B cell (primary cell): ENCODE results near the gene MLH3. TPM values are rescaled to one million over a fixed set of nuclear protein-coding genes. Genes with fewer than 3 reads are reported as not detected.

ENCODE experiments used
- ATAC-seq: fragments of 200-7000 bp; cut with Tn5 transposase; one replicate; pipeline ENCODE4 v1.10.0; 2021; ENCODE audit warnings: low read depth, mild to moderate bottlenecking, moderate number of reproducible peaks, moderate library complexity
- CTCF ChIA-PET: fragments of 350-600 bp; sonication (Branson Sonifier 250); formaldehyde crosslinking; loops from one replicate; lab custom pipeline; 2021; ENCODE audit warnings: antibody characterized with exemption, inconsistent platforms; lab: Charles Lee
- POLR2A ChIA-PET: fragments of 350-600 bp; sonication (Branson Sonifier 250); formaldehyde crosslinking; loops from one replicate; lab custom pipeline; 2021; ENCODE audit warnings: antibody characterized with exemption; lab: Charles Lee
- DNase-seq: peaks from one replicate; pipeline ENCODE4 v3.0.0; 2013
- H2AFZ ChIP-seq: 2 replicates; pipeline ENCODE4 v1.6.1; 2012; ENCODE audit warnings: mild to moderate bottlenecking, low read depth, low read length; ENCODE audit not compliant: insufficient read depth, poor library complexity, severe bottlenecking
- H3K27ac ChIP-seq, 2 donors: 1 replicate in 1 of 2; 2 replicates in 1 of 2; pipeline ENCODE4 v1.5.1; 2012 to 2013; ENCODE audit warnings: low read length in 2 of 2, mild to moderate bottlenecking in 2 of 2, moderate library complexity in 1 of 2
- H3K27me3 ChIP-seq, 4 experiments: fragments of 200-600 bp in 1 of 4; sonication (generic) in 1 of 4; replicated peaks in 1 of 4; 1 replicate in 2 of 4; 2 replicates in 2 of 4; pipeline versions ENCODE4 v1.6.1 to v1.7.0; 2013 to 2016; ENCODE audit warnings: low read length in 3 of 4, mild to moderate bottlenecking in 2 of 4, mixed read lengths in 1 of 4, moderate library complexity in 1 of 4; ENCODE audit not compliant: insufficient read depth in 4 of 4, control insufficient read depth in 3 of 4; ENCODE audit errors: control extremely low read depth in 1 of 4
- H3K36me3 ChIP-seq, 2 experiments: replicated peaks in 1 of 2; 1 replicate in 1 of 2; 2 replicates in 1 of 2; pipeline versions ENCODE4 v1.6.1 to v1.7.1; 2013; ENCODE audit warnings: low read length in 1 of 2; ENCODE audit not compliant: insufficient read depth in 2 of 2, control insufficient read depth in 1 of 2; ENCODE audit errors: control extremely low read depth in 1 of 2, extremely low read depth in 1 of 2
- H3K4me1 ChIP-seq, 2 donors: fragments of 200-600 bp in 1 of 2; sonication (generic) in 1 of 2; 1 replicate in 1 of 2; 2 replicates in 1 of 2; pipeline versions ENCODE4 v1.5.1 to v1.6.1; 2013 to 2017; ENCODE audit warnings: low read length in 2 of 2; ENCODE audit not compliant: control insufficient read depth in 2 of 2, insufficient read depth in 2 of 2
- H3K4me2 ChIP-seq: replicated peaks from 2 replicates; pipeline ENCODE3; 2012; ENCODE audit warnings: mild to moderate bottlenecking, low read depth, low read length; ENCODE audit not compliant: poor library complexity, severe bottlenecking
- H3K4me3 ChIP-seq, 5 experiments: fragments of 200-600 bp in 1 of 5; sonication (generic) in 1 of 5; 1 replicate in 3 of 5; 2 replicates in 2 of 5; pipeline versions ENCODE4 v1.5.1 to v1.7.0; 2011 to 2016; ENCODE audit warnings: low read length in 4 of 5, mild to moderate bottlenecking in 4 of 5, low read depth in 2 of 5, control low read depth in 1 of 5, moderate library complexity in 1 of 5; ENCODE audit not compliant: insufficient read depth in 1 of 5; ENCODE audit errors: control extremely low read depth in 1 of 5, extremely low read depth in 1 of 5
- H3K79me2 ChIP-seq: fragments of 200-600 bp; sonication (generic); one replicate; pipeline ENCODE4 v1.6.0; 2016; ENCODE audit warnings: low read length; ENCODE audit not compliant: control insufficient read depth, insufficient read depth
- H3K9ac ChIP-seq: fragments of 200-600 bp; sonication (generic); 2 replicates; pipeline ENCODE4 v1.6.1; 2017; ENCODE audit warnings: mild to moderate bottlenecking, low read length, moderate library complexity
- H3K9me3 ChIP-seq, 3 donors: one replicate each; pipeline versions ENCODE4 v1.6.1 to v1.7.1; 2013; ENCODE audit warnings: low read length in 2 of 3; ENCODE audit not compliant: control insufficient read depth in 2 of 3, insufficient read depth in 1 of 3; ENCODE audit errors: control extremely low read depth in 1 of 3
- H4K20me1 ChIP-seq: 2 replicates; pipeline ENCODE4 v1.6.0; 2012; ENCODE audit warnings: mild to moderate bottlenecking, low read length; ENCODE audit not compliant: insufficient read depth, control insufficient read depth, poor library complexity, severe bottlenecking
- H3K27ac Mint-ChIP-seq: one replicate; pipeline ENCODE4 v1.8.0; 2021; ENCODE audit warnings: mixed read lengths
- H3K27me3 Mint-ChIP-seq: one replicate; pipeline ENCODE4 v1.8.0; 2021; ENCODE audit warnings: mixed read lengths
- H3K4me1 Mint-ChIP-seq: one replicate; pipeline ENCODE4 v1.8.0; 2021; ENCODE audit warnings: mixed read lengths
- H3K4me3 Mint-ChIP-seq: one replicate; pipeline ENCODE4 v1.8.0; 2021; ENCODE audit warnings: mixed read lengths
- H3K9me3 Mint-ChIP-seq: one replicate; pipeline ENCODE4 v1.8.0; 2022; ENCODE audit warnings: mixed read lengths; ENCODE audit not compliant: insufficient read depth
- EZH2 ChIP-seq: IDR thresholded peaks from 2 replicates; pipeline ENCODE4 v1.6.1; 2012; ENCODE audit warnings: borderline replicate concordance, low read depth, mild to moderate bottlenecking, moderate library complexity, low read length; ENCODE audit not compliant: insufficient read depth, poor library complexity, severe bottlenecking
- WGBS: methylation state at CpG from one replicate; pipeline ENCODE4 v1.1.5; 2013; ENCODE audit warnings: missing lambda C conversion rate; ENCODE audit not compliant: insufficient coverage; 5-methylcytosine and 5-hydroxymethylcytosine counted together
- intact Hi-C: fragments of 100-400 bp; cut with micrococcal nuclease; formaldehyde crosslinking; loops from one replicate; pipeline ENCODE4 v1.10.0; 2022
- polyA plus RNA-seq: library from polyadenylated mRNA; depleted of rRNA; stranded (reverse); fragments of >200 nt; gene quantifications from 2 replicates; pipeline ENCODE4 v1.2.3, GENCODE V29; 2012
- total RNA-seq, 2 donors: library from RNA; stranded (reverse); fragments of 120-200 nt in 1 of 2; gene quantifications; 1 replicate in 1 of 2; 2 replicates in 1 of 2; pipeline versions ENCODE4 v1.2.3 to v1.2.4, GENCODE V29; 2013 to 2022
- TF ChIP-seq, protein P1 (sequence below): fragments of 200-600 bp; IDR thresholded peaks from one replicate; pipeline ENCODE4 v1.8.0; 2022; ENCODE audit warnings: antibody characterized with exemption, mild to moderate bottlenecking

Gene MLH3
- total and polyA plus RNA-seq, 2 donors (not counting 1 experiment from before 2014, with no cell fraction given) = 6.7 to 19.9 TPM

DNA sequence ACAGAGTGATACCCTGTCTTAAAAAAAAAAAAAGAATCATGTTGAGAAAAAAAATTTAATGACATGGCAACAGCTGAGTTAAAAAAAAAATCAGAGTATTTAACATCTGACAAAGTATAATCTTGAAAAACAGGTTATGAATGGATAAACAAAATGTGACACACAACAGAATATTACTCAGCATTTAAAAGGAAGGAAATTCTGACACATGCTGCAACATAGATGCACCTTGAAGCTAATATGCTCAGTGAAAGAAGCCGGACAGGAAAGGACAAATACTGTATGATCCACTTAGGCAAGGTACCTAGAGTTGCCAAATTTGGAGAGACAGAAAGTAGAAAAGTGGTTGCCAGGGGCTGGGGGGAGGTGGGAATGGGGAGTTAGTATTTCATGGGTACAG, 67.9 kb downstream of the MLH3 start:
- ChIA-PET CTCF (interaction anchor here (0.7 kb wide), 1 partner anchor 34 kb away, joined by 3 read pairs; no protein-coding TSS in a partner anchor), POLR2A (no interaction called here)
- H3K4me3 Mint-ChIP-seq = no peak overlapping the region

DNA sequence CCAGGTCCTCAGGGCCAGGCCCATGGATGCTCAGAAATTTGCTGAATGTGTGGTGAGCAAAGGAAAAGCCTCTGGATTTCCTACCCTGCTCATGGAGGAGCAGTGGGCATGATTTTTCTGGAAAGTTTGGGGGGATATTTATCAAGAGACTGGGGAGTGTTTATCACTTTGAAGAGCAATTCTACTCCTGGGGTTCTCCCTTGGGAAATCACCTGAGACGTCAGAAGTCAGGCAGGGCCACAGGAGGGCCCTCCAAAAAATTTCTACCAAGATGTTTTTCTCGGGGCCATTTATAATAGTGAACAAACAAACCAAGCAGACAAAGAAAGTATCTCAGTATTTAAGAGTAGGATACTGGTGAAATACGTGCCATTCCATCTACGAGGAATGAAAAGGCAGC, 68.6 kb downstream of the MLH3 start:
- WGBS = 76% methylated on average over 3 of the region's 4 CpGs
- H3K27ac ChIP-seq = no peak overlapping the region
- no peaks in the 10 kb centered on the region for H3K4me1 ChIP-seq
- H3K4me1 Mint-ChIP-seq = no peaks in the 10 kb centered on the region
- no peak overlapping the region for H3K27ac Mint-ChIP-seq
- intact Hi-C loops = no loop called here
- H3K4me3 ChIP-seq = no peak overlapping the region
- H3K9ac ChIP-seq = no peak overlapping the region
- no peaks in the 10 kb centered on the region for H3K27me3 Mint-ChIP-seq
- H3K36me3 ChIP-seq = no peaks in the 10 kb centered on the region
- H3K4me3 Mint-ChIP-seq = no peak overlapping the region
- no peaks in the 10 kb centered on the region for H3K9me3 ChIP-seq
- ATAC-seq = no peak
- TF ChIP-seq, protein P1, sequence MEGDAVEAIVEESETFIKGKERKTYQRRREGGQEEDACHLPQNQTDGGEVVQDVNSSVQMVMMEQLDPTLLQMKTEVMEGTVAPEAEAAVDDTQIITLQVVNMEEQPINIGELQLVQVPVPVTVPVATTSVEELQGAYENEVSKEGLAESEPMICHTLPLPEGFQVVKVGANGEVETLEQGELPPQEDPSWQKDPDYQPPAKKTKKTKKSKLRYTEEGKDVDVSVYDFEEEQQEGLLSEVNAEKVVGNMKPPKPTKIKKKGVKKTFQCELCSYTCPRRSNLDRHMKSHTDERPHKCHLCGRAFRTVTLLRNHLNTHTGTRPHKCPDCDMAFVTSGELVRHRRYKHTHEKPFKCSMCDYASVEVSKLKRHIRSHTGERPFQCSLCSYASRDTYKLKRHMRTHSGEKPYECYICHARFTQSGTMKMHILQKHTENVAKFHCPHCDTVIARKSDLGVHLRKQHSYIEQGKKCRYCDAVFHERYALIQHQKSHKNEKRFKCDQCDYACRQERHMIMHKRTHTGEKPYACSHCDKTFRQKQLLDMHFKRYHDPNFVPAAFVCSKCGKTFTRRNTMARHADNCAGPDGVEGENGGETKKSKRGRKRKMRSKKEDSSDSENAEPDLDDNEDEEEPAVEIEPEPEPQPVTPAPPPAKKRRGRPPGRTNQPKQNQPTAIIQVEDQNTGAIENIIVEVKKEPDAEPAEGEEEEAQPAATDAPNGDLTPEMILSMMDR = no peak
- TF ChIP-seq EZH2 = no peak
- no peak overlapping the region for H3K4me2 ChIP-seq
- no peaks in the 10 kb centered on the region for H3K79me2 ChIP-seq
- ChIA-PET CTCF (interaction anchor here (0.6 kb wide), 1 partner anchor 42 kb away, joined by 3 read pairs; no protein-coding TSS in a partner anchor), POLR2A (no interaction called here)
- no peaks in the 10 kb centered on the region for H3K9me3 Mint-ChIP-seq
- no peak for DNase-seq
- no peak overlapping the region for H2AFZ ChIP-seq
- no peaks in the 10 kb centered on the region for H4K20me1 ChIP-seq
- H3K27me3 ChIP-seq = no peaks in the 10 kb centered on the region

More for the DNA sequence above, 67.9 kb downstream of the MLH3 start:
- Histone ChIP-seq H3K27me3 (no peaks in the 10 kb centered on the region), H3K4me1 (no peaks in the 10 kb centered on the region), H3K9ac (no peak overlapping the region), H3K79me2 (no peaks in the 10 kb centered on the region), H3K4me3 (no peak overlapping the region), H4K20me1 (no peaks in the 10 kb centered on the region), H3K36me3 (no peaks in the 10 kb centered on the region), H2AFZ (no peak overlapping the region), H3K4me2 (no peak overlapping the region), H3K27ac (no peak overlapping the region), H3K9me3 (no peaks in the 10 kb centered on the region)
- no peak for DNase-seq
- Mint-ChIP-seq H3K9me3 (no peaks in the 10 kb centered on the region), H3K27ac (no peak overlapping the region), H3K4me1 (no peaks in the 10 kb centered on the region), H3K27me3 (no peaks in the 10 kb centered on the region)
- no peak for ATAC-seq
- TF ChIP-seq, protein P1 = no peak
- TF ChIP-seq EZH2 = no peak
- 100% methylated on average over 1 of the region's 1 CpG for WGBS
- intact Hi-C loops = no loop called here
